SK-N-MC (cell line): ENCODE measurements around the gene CEACAM1.

Source experiments
- EZH2 ChIP-seq: fragments of 200-600 bp; sonication (generic); IDR thresholded peaks from one replicate; pipeline ENCODE4 v1.6.1; 2017; ENCODE audit warnings: antibody characterized with exemption
- POLR2AphosphoS5 ChIP-seq: IDR thresholded peaks from 2 replicates; pipeline ENCODE4 v1.6.1; 2012; ENCODE audit warnings: mild to moderate bottlenecking, low read depth, low read length, borderline replicate concordance

GRCh38 chr19:42568006-42568405, 39.7 kb upstream of the CEACAM1 start:
- no peak for TF ChIP-seq EZH2
- no peak for TF ChIP-seq POLR2AphosphoS5
